Smooth muscle cell (in vitro differentiated cells): ENCODE data around the gene TSPAN9. TPM values are rescaled to one million over a fixed set of nuclear protein-coding genes. Genes with fewer than 3 reads are reported as not detected.

Experiments used
- DNase-seq: peaks from one replicate; lab custom pipeline; 2025; ENCODE audit not compliant: unreplicated experiment; lab: John Stamatoyannopoulos, UW
- H2AFZ ChIP-seq: fragments of 200-600 bp; sonication (generic); 2 replicates; pipeline ENCODE4 v1.6.0; 2016; ENCODE audit warnings: antibody characterized with exemption, low read depth, mild to moderate bottlenecking
- H3F3A ChIP-seq: fragments of 200-600 bp; sonication (generic); 2 replicates; pipeline ENCODE4 v1.6.0; 2017; ENCODE audit warnings: antibody characterized with exemption, low read depth
- H3K27ac ChIP-seq: fragments of 200-600 bp; sonication (generic); 2 replicates; pipeline ENCODE4 v1.5.1; 2016; ENCODE audit warnings: low read depth, mild to moderate bottlenecking
- H3K27me3 ChIP-seq: fragments of 200-600 bp; sonication (generic); 2 replicates; pipeline ENCODE4 v1.6.1; 2016; ENCODE audit warnings: low read depth, mild to moderate bottlenecking
- H3K36me3 ChIP-seq: fragments of 200-600 bp; sonication (generic); 2 replicates; pipeline ENCODE4 v1.5.1; 2016; ENCODE audit warnings: low read depth
- H3K4me1 ChIP-seq: fragments of 200-600 bp; sonication (generic); 2 replicates; pipeline ENCODE4 v1.5.1; 2016; ENCODE audit warnings: low read depth
- H3K4me2 ChIP-seq: fragments of 200-600 bp; sonication (generic); 2 replicates; pipeline ENCODE4 v1.6.0; 2016; ENCODE audit warnings: mild to moderate bottlenecking
- H3K4me3 ChIP-seq: fragments of 200-600 bp; sonication (generic); 2 replicates; pipeline ENCODE4 v1.5.1; 2016; ENCODE audit warnings: mild to moderate bottlenecking
- H3K79me2 ChIP-seq: fragments of 200-600 bp; sonication (generic); 2 replicates; pipeline ENCODE4 v1.6.0; 2016; ENCODE audit warnings: low read depth, mild to moderate bottlenecking
- H3K9ac ChIP-seq: fragments of 200-600 bp; sonication (generic); 2 replicates; pipeline ENCODE4 v1.6.0; 2016; ENCODE audit warnings: low read depth
- H3K9me3 ChIP-seq: fragments of 200-600 bp; sonication (generic); replicated peaks from 2 replicates; pipeline ENCODE4 v1.5.1; 2016; ENCODE audit warnings: low read depth
- H4K20me1 ChIP-seq: fragments of 200-600 bp; sonication (generic); 2 replicates; pipeline ENCODE4 v1.6.0; 2016; ENCODE audit warnings: low read depth
- CTCF ChIP-seq: fragments of 200-600 bp; sonication (generic); IDR thresholded peaks from 2 replicates; pipeline ENCODE4 v1.5.1; 2017; ENCODE audit warnings: borderline replicate concordance, mild to moderate bottlenecking, antibody characterized with exemption; ENCODE audit not compliant: insufficient read depth, poor library complexity, severe bottlenecking
- WGBS: methylation state at CpG from one replicate; pipeline ENCODE4 v1.1.7; 2016; ENCODE audit warnings: low lambda C conversion rate; 5-methylcytosine and 5-hydroxymethylcytosine counted together
- polyA plus RNA-seq: library from polyadenylated mRNA; unstranded; fragments of >200 nt; fragmentation: Nextera tagmentation; extraction: Ambion mirVana; gene quantifications from 2 replicates; pipeline ENCODE4 v1.2.1, GENCODE V29; 2016
- total RNA-seq: library from RNA; depleted of rRNA; stranded (reverse); fragments of >200 nt; gene quantifications from 2 replicates; pipeline ENCODE4 v1.2.3, GENCODE V29; 2014

TSPAN9 gene
- total and polyA plus RNA-seq, 2 experiments from 2014 or later: 17.7 to 29.8 TPM

- 30% methylated on average over 22 of the region's 22 CpGs for WGBS
- DNase-seq: peak; percentile 63
- Histone ChIP-seq H4K20me1 (peaks cover 35% of the 10 kb centered on the region), H3K27ac (peak overlapping the region; percentile 96), H3K4me2 (peak overlapping the region; percentile 63), H3K9me3 (no peaks in the 10 kb centered on the region), H3F3A (peaks cover 34% of the 10 kb centered on the region), H3K4me1 (peaks cover 38% of the 10 kb centered on the region), H3K79me2 (no peaks in the 10 kb centered on the region), H3K9ac (peak overlapping the region; percentile 87), H3K4me3 (no peak overlapping the region), H2AFZ (no peak overlapping the region), H3K36me3 (no peaks in the 10 kb centered on the region), H3K27me3 (no peaks in the 10 kb centered on the region)
- TF ChIP-seq CTCF: no peak
Observed at GRCh38 chr12:3168223-3169221, 91.3 kb downstream of the TSPAN9 start.

- peaks cover 34% of the 10 kb centered on the region for H3F3A ChIP-seq
- peaks cover 38% of the 10 kb centered on the region for H3K4me1 ChIP-seq
- peak overlapping the region; percentile 57 for H3K4me2 ChIP-seq
- H3K36me3 ChIP-seq: no peaks in the 10 kb centered on the region
- no peak overlapping the region for H2AFZ ChIP-seq
- TF ChIP-seq CTCF: no peak
- WGBS: 11% methylated on average over 20 of the region's 20 CpGs
- DNase-seq: no peak
- peak overlapping the region; percentile 87 for H3K9ac ChIP-seq
- no peaks in the 10 kb centered on the region for H3K79me2 ChIP-seq
- no peaks in the 10 kb centered on the region for H3K9me3 ChIP-seq
- H4K20me1 ChIP-seq: peaks cover 44% of the 10 kb centered on the region
- H3K27me3 ChIP-seq: no peaks in the 10 kb centered on the region
- no peak overlapping the region for H3K4me3 ChIP-seq
- peak overlapping the region; percentile 96 for H3K27ac ChIP-seq
Observed at GRCh38 chr12:3170423-3171194, 93.4 kb downstream of the TSPAN9 start.

- no peak for TF ChIP-seq CTCF
- peak overlapping the region; percentile 57 for H3K4me2 ChIP-seq
- H3F3A ChIP-seq: peaks cover 34% of the 10 kb centered on the region
- peaks cover 38% of the 10 kb centered on the region for H3K4me1 ChIP-seq
- H3K27ac ChIP-seq: peak overlapping the region; percentile 96
- H3K9me3 ChIP-seq: no peaks in the 10 kb centered on the region
- H3K36me3 ChIP-seq: no peaks in the 10 kb centered on the region
- no peaks in the 10 kb centered on the region for H3K27me3 ChIP-seq
- peak overlapping the region; percentile 87 for H3K9ac ChIP-seq
- H2AFZ ChIP-seq: no peak overlapping the region
- peaks cover 48% of the 10 kb centered on the region for H4K20me1 ChIP-seq
- 22% methylated on average over 4 of the region's 4 CpGs for WGBS
- no peak overlapping the region for H3K4me3 ChIP-seq
- DNase-seq: no peak
- no peaks in the 10 kb centered on the region for H3K79me2 ChIP-seq
Observed at GRCh38 chr12:3171195-3171591, 94.0 kb downstream of the TSPAN9 start.
